ENCODE results near the gene TTC3. TPM values are rescaled to one million over a fixed set of nuclear protein-coding genes. Genes with fewer than 3 reads are reported as not detected.

The TTC3 gene
- total and polyA plus RNA-seq, 2 of the 13 experiments (the other 11 are each of a cell fraction or from before 2014, with no cell fraction given): 55.7 to 108 TPM

DNA sequence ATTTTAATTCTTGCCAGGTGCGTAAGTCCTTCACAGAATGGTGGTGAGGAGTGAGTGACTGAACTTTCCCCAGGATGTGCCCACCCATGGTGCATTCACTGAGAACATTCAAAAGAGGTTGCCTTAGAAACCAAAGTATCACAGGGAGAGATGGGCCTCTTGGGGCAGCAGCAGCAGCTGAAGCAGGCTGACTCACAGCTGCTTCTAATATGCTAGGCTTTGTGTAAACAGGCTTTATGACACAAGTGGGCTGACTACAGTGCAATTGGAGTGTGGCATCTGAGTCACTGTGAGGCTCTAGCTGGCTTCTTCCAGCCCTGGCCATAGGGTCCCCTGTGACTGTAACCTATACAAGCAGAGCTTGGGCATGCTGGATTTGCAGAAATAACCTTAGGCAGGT lies 12.8 kb upstream of the TTC3 start (continued):
- TF ChIP-seq NR2F6 (IDR thresholded peaks at IDR 0.05): no peak
- no peak for TF ChIP-seq NR2F6 (CRISPR knock-in tag; IDR thresholded peaks at IDR 0.05)
- TF ChIP-seq ZNF772 (CRISPR knock-in tag; IDR thresholded peaks at IDR 0.05): no peak
- no peak for TF ChIP-seq NFKBIZ (CRISPR knock-in tag; IDR thresholded peaks at IDR 0.05)
- TF ChIP-seq BCL6 (CRISPR knock-in tag; IDR thresholded peaks at IDR 0.05): 0 out of 2 replicates have a peak, but pooled peaks have one; percentile 7
- TF ChIP-seq SNRNP70 (IDR thresholded peaks at IDR 0.05; ENCODE audit: low read depth, low read length): no peak
- no peak for TF ChIP-seq HDAC6 (IDR thresholded peaks at IDR 0.05; ENCODE audit: low read depth, low read length)
- TF ChIP-seq KLF11 (CRISPR knock-in tag; IDR thresholded peaks at IDR 0.05): no peak
- no peak for TF ChIP-seq ZNF775 (CRISPR knock-in tag; IDR thresholded peaks at IDR 0.05; ENCODE audit: borderline replicate concordance)
- peak; percentile 52; the same call in 1 of the 2 replicates for TF ChIP-seq SOX5 (CRISPR knock-in tag; IDR thresholded peaks at IDR 0.05; ENCODE audit: borderline replicate concordance)
- TF ChIP-seq, protein P1, sequence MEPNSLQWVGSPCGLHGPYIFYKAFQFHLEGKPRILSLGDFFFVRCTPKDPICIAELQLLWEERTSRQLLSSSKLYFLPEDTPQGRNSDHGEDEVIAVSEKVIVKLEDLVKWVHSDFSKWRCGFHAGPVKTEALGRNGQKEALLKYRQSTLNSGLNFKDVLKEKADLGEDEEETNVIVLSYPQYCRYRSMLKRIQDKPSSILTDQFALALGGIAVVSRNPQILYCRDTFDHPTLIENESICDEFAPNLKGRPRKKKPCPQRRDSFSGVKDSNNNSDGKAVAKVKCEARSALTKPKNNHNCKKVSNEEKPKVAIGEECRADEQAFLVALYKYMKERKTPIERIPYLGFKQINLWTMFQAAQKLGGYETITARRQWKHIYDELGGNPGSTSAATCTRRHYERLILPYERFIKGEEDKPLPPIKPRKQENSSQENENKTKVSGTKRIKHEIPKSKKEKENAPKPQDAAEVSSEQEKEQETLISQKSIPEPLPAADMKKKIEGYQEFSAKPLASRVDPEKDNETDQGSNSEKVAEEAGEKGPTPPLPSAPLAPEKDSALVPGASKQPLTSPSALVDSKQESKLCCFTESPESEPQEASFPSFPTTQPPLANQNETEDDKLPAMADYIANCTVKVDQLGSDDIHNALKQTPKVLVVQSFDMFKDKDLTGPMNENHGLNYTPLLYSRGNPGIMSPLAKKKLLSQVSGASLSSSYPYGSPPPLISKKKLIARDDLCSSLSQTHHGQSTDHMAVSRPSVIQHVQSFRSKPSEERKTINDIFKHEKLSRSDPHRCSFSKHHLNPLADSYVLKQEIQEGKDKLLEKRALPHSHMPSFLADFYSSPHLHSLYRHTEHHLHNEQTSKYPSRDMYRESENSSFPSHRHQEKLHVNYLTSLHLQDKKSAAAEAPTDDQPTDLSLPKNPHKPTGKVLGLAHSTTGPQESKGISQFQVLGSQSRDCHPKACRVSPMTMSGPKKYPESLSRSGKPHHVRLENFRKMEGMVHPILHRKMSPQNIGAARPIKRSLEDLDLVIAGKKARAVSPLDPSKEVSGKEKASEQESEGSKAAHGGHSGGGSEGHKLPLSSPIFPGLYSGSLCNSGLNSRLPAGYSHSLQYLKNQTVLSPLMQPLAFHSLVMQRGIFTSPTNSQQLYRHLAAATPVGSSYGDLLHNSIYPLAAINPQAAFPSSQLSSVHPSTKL (CRISPR knock-in tag; IDR thresholded peaks at IDR 0.05): peak; percentile 70
- TF ChIP-seq MLLT10 (CRISPR knock-in tag; IDR thresholded peaks at IDR 0.05): no peak
- TF ChIP-seq, protein P2, sequence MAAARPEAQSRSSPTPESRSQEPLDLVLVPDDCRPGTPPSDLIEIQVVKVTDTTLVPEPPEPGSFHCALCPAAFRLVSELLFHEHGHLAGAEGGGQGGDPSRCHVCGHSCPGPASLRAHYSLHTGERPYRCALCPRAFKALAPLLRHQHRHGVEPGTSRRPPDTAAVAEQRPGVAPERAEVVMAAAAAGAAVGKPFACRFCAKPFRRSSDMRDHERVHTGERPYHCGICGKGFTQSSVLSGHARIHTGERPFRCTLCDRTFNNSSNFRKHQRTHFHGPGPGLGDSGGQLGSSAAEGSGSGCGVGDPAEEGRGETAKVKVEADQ (CRISPR knock-in tag; IDR thresholded peaks at IDR 0.05; ENCODE audit: borderline replicate concordance): no peak
- no peak for TF ChIP-seq NFIB (CRISPR knock-in tag; IDR thresholded peaks at IDR 0.05; ENCODE audit: borderline replicate concordance)
- TF ChIP-seq JARID2 (CRISPR knock-in tag; IDR thresholded peaks at IDR 0.05; ENCODE audit: insufficient replicate concordance): no peak
- no peak for TF ChIP-seq RARG (CRISPR knock-in tag; IDR thresholded peaks at IDR 0.05; ENCODE audit: low read depth)
- TF ChIP-seq ZMYM4 (CRISPR knock-in tag; IDR thresholded peaks at IDR 0.05): peak; percentile 24; the same call in 1 of the 2 replicates
- no peak for TF ChIP-seq USF2 (IDR thresholded peaks at IDR 0.05; ENCODE audit: low read depth, low read length)
- TF ChIP-seq USF2 (CRISPR knock-in tag; IDR thresholded peaks at IDR 0.05; ENCODE audit: borderline replicate concordance): no peak
- TF ChIP-seq ZNF296 (CRISPR knock-in tag; conservative IDR thresholded peaks at IDR 0.05): no peak
- TF ChIP-seq ZNF276 (CRISPR knock-in tag; IDR thresholded peaks at IDR 0.05; ENCODE audit: low read depth): no peak
- no peak for TF ChIP-seq ZSCAN31 (CRISPR knock-in tag; IDR thresholded peaks at IDR 0.05; ENCODE audit: low read depth)
- TF ChIP-seq TMF1 (CRISPR knock-in tag; IDR thresholded peaks at IDR 0.05; ENCODE audit: low read depth): no peak
- no peak for TF ChIP-seq RBM22 (optimal IDR thresholded peaks at IDR 0.05; ENCODE audit: low read length)
- TF ChIP-seq MBNL3 (CRISPR knock-in tag; conservative IDR thresholded peaks at IDR 0.05): no peak

All from HepG2 (cell line).